Measurements from ENCODE around the gene SAT2. TPM values are rescaled to one million over a fixed set of nuclear protein-coding genes. Genes with fewer than 3 reads are reported as not detected.
A peak's percentile ranks its signal among the peaks of the same experiment; 100 is the strongest.

SAT2 gene
- total and polyA plus RNA-seq, 2 of the 13 experiments (the other 11 are each of a cell fraction or from before 2014, with no cell fraction given): 37.6 to 93.7 TPM

DNA sequence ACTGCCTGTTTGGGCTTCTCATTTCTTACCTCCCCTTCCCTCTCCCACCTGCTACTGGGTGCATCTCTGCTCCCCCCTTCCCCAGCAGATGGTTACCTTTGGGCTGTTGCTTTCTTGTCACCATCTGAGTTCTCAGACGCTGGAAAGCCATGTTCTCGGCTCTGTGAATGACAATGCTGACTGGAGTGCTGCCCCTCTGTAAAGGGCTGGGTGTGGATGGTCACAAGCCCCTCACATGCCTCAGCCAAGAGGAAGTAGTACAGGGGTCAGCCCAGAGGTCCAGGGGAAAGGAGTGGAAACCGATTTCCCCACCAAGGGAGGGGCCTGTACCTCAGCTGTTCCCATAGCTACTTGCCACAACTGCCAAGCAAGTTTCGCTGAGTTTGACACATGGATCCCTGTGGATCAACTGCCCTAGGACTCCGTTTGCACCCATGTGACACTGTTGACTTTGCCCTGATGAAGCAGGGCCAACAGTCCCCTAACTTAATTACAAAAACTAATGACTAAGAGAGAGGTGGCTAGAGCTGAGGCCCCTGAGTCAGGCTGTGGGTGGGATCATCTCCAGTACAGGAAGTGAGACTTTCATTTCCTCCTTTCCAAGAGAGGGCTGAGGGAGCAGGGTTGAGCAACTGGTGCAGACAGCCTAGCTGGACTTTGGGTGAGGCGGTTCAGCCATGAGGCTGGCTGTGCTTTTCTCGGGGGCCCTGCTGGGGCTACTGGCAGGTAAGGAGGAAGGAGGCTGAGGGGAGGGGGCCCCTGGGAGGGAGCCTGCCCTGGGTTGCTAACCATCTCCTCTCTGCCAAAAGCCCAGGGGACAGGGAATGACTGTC, 48.4 kb downstream of the SAT2 start, which contains the start of gene CD68 (continued):
- TF ChIP-seq, protein P1, sequence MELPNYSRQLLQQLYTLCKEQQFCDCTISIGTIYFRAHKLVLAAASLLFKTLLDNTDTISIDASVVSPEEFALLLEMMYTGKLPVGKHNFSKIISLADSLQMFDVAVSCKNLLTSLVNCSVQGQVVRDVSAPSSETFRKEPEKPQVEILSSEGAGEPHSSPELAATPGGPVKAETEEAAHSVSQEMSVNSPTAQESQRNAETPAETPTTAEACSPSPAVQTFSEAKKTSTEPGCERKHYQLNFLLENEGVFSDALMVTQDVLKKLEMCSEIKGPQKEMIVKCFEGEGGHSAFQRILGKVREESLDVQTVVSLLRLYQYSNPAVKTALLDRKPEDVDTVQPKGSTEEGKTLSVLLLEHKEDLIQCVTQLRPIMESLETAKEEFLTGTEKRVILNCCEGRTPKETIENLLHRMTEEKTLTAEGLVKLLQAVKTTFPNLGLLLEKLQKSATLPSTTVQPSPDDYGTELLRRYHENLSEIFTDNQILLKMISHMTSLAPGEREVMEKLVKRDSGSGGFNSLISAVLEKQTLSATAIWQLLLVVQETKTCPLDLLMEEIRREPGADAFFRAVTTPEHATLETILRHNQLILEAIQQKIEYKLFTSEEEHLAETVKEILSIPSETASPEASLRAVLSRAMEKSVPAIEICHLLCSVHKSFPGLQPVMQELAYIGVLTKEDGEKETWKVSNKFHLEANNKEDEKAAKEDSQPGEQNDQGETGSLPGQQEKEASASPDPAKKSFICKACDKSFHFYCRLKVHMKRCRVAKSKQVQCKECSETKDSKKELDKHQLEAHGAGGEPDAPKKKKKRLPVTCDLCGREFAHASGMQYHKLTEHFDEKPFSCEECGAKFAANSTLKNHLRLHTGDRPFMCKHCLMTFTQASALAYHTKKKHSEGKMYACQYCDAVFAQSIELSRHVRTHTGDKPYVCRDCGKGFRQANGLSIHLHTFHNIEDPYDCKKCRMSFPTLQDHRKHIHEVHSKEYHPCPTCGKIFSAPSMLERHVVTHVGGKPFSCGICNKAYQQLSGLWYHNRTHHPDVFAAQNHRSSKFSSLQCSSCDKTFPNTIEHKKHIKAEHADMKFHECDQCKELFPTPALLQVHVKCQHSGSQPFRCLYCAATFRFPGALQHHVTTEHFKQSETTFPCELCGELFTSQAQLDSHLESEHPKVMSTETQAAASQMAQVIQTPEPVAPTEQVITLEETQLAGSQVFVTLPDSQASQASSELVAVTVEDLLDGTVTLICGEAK (IDR thresholded peaks at IDR 0.05): no peak
- TF ChIP-seq, protein P1 (CRISPR knock-in tag; IDR thresholded peaks at IDR 0.05): peak; percentile 77; the same call in 1 of the 2 replicates
- TF ChIP-seq ZSCAN25 (CRISPR knock-in tag; IDR thresholded peaks at IDR 0.05) (peak; percentile 63; the same call in 1 of the 2 replicates), ZFX (CRISPR knock-in tag; IDR thresholded peaks at IDR 0.05; ENCODE audit: low read depth) (peak; percentile 57), AHR (CRISPR knock-in tag; IDR thresholded peaks at IDR 0.05) (no peak; the same call in 1 of the 2 replicates), ZNF572 (CRISPR knock-in tag; IDR thresholded peaks at IDR 0.05) (peak; percentile 60; the same call in 1 of the 2 replicates), CENPT (CRISPR knock-in tag; IDR thresholded peaks at IDR 0.05; ENCODE audit: low read depth) (0 out of 2 replicates have a peak, but pooled peaks have one; percentile 56), YY1 (IDR thresholded peaks at IDR 0.05; ENCODE audit: insufficient read depth, insufficient replicate concordance, low read depth, low read length) (peak; percentile 62), HOXD1 (CRISPR knock-in tag; IDR thresholded peaks at IDR 0.05) (peak; percentile 83; the same call in 1 of the 2 replicates), ZNF629 (CRISPR knock-in tag; conservative IDR thresholded peaks at IDR 0.05) (peak; percentile 43), ZNF672 (CRISPR knock-in tag; IDR thresholded peaks at IDR 0.05) (0 out of 2 replicates have a peak, but pooled peaks have one; percentile 58), SPEN (CRISPR knock-in tag; IDR thresholded peaks at IDR 0.05; ENCODE audit: low read depth) (peak; percentile 66), ZFP90 (CRISPR knock-in tag; IDR thresholded peaks at IDR 0.05; ENCODE audit: borderline replicate concordance) (peak; percentile 78; the same call in 1 of the 2 replicates), HDAC1 (CRISPR knock-in tag; IDR thresholded peaks at IDR 0.05) (peak; percentile 85), BRCA1 (CRISPR knock-in tag; IDR thresholded peaks at IDR 0.05) (peak; percentile 58), SP4 (CRISPR knock-in tag; IDR thresholded peaks at IDR 0.05) (peak; percentile 39; the same call in 1 of the 2 replicates)
- TF ChIP-seq, protein P2, sequence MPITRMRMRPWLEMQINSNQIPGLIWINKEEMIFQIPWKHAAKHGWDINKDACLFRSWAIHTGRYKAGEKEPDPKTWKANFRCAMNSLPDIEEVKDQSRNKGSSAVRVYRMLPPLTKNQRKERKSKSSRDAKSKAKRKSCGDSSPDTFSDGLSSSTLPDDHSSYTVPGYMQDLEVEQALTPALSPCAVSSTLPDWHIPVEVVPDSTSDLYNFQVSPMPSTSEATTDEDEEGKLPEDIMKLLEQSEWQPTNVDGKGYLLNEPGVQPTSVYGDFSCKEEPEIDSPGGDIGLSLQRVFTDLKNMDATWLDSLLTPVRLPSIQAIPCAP (CRISPR knock-in tag; IDR thresholded peaks at IDR 0.05; ENCODE audit: low read depth): no peak
- TF ChIP-seq, protein P3, sequence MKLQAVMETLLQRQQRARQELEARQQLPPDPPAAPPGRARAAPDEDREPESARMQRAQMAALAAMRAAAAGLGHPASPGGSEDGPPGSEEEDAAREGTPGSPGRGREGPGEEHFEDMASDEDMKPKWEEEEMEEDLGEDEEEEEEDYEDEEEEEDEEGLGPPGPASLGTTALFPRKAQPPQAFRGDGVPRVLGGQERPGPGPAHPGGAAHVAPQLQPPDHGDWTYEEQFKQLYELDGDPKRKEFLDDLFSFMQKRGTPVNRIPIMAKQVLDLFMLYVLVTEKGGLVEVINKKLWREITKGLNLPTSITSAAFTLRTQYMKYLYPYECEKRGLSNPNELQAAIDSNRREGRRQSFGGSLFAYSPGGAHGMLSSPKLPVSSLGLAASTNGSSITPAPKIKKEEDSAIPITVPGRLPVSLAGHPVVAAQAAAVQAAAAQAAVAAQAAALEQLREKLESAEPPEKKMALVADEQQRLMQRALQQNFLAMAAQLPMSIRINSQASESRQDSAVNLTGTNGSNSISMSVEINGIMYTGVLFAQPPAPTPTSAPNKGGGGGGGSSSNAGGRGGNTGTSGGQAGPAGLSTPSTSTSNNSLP (IDR thresholded peaks at IDR 0.05; ENCODE audit: low read depth, low read length): peak; percentile 78; the same call in 1 of the 2 replicates

Measured in HepG2 (cell line).